ENCODE measurements around the gene CCIN. TPM values are rescaled to one million over a fixed set of nuclear protein-coding genes. Genes with fewer than 3 reads are reported as not detected.

Gene CCIN
- total RNA-seq, 2 donors from 2014 or later: not detected

GRCh38 chr9:36211510-36211909, 42.3 kb downstream of the CCIN start:
- no peak for ATAC-seq
- intact Hi-C loops (cut with DNase I): no loop called here
- DNase-seq: no peak

DNA sequence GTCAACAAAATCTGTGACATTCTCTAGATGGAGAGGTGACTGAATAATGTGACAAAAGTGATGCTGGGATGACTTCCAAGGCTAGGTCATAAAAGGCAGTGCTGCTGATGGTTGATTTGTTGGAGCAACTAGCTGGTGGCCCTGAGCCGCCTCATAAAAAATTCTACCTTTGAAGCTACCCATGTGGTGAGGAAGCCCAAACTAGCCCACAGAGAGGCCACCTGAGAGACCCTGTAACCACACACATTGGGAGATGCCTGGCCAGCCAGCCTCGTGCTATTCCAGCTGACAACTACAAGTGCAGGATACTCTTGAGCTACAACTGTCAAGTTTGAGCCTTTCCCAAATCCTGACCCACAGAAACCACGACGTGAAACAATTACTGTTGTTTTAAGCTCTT, 44.2 kb downstream of the CCIN start:
- intact Hi-C loops (cut with DNase I): no loop called here
- no peak for DNase-seq
- no peak for ATAC-seq

- intact Hi-C loops (cut with DNase I): no loop called here
- ATAC-seq (no peak), DNase-seq (no peak)
Observed at GRCh38 chr9:36213989-36214388, 44.8 kb downstream of the CCIN start.

DNA sequence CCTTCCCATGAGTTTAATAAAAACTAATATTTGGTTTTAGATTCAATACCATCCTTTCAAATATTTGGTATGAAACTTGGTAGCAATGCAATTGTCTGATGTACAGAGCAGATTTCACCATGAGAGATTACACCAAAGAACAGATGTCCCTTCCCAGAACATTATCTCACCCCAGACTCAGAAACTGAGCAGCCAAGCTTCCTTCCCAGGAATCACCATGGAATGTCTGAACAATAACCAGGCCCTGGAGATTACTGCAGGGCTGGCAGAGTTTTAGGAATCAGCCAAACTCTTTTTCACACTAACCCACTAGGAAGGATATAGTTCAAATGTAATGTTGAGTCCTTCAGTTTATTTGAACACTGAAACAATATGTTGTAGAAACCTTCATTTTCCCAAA, 45.4 kb downstream of the CCIN start:
- DNase-seq (no peak), ATAC-seq (peak; percentile 37 to 62)
- intact Hi-C loops (cut with DNase I): no loop called here

DNA sequence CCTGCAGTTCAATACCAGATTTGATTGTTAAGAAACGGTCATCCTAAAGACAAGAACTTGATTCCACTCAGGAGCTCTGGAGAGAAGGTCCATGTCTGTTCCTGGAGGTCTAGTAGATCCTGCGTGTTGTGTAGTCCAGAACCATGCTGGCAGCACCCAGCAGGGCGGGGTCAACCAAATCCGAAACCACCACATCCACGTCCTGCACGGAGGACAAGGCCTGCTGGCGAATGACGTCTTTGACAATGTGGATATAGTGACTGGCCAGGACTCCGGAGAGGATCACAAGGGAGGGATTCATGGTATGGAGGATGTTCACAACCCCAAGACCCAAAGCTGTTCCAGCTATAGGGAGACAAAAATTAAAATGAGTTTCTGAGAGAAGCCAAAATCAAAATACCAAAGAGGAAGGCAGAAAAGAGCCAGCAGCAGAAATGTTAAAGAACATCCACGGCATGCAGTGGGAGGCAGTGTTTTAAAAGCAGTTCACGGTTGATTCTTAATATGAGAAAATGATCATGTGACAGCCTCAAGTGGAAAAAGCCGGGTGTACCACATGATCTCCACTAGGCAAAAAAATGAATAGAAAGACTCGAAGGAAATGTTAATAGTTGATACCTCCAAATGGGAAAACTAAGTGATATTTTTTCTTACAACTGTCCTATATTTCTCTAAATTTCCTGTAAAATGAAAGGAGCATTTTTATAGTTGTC, 48.2 kb downstream of the CCIN start:
- peak in 1 of 2 donors; percentile 6 for ATAC-seq
- intact Hi-C loops (cut with DNase I): no loop called here
- DNase-seq: peak; percentile 34

- intact Hi-C loops (cut with DNase I): no loop called here
- ATAC-seq: no peak
- DNase-seq: no peak
Observed at GRCh38 chr9:36218011-36218410, 48.8 kb downstream of the CCIN start.

DNA sequence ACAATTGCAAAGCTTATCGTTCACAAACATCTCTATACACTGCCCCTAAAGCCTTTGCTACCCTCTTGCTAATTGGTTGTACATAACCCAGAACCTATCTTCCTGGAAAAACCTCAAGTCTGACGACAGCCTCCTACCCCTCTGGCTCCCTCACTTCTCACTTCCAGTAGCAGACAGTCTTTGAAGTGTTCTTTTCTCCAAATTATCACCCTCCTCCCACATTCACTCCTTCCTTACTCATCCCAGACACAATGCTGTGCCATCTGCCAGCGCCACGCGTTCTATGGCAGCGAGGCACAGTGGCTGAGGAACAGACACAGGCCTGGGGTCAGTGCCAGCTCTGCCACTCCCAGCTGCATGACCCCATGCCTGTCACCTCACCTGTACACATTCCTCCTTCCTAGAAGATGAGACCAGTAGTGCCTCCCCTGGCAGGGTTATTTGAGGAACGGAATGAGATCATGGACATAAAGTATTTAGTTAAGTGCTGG, 49.3 kb downstream of the CCIN start:
- intact Hi-C loops (cut with DNase I): no loop called here
- ATAC-seq (peak in 1 of 2 donors; percentile 48), DNase-seq (no peak)

Other genes with a start within 250 kb of the CCIN start
- gene OR2S2, start 211.2 kb upstream of the CCIN start, total RNA-seq: not detected
- 1 to 10 TPM; 8.1 to 8.9 TPM for gene RECK, start 132.5 kb upstream of the CCIN start, total RNA-seq
- 10 to 100 TPM; 14.7 to 19.7 TPM for gene GLIPR2, start 32.7 kb upstream of the CCIN start, total RNA-seq
- 10 to 100 TPM; 80.7 to 88.0 TPM for gene CLTA, start 21.5 kb downstream of the CCIN start, total RNA-seq
- gene GNE, start 89.1 kb downstream of the CCIN start, total RNA-seq: 10 to 100 TPM; 14.3 to 17.7 TPM
- 10 to 100 TPM; 25.4 to 29.6 TPM for gene RNF38, start 230.9 kb downstream of the CCIN start, total RNA-seq